Measurements from ENCODE around the gene OCA2. TPM values are rescaled to one million over a fixed set of nuclear protein-coding genes. Genes with fewer than 3 reads are reported as not detected.

The OCA2 gene
- total RNA-seq, 1 donor from 2014 or later = 25.7 TPM

DNA sequence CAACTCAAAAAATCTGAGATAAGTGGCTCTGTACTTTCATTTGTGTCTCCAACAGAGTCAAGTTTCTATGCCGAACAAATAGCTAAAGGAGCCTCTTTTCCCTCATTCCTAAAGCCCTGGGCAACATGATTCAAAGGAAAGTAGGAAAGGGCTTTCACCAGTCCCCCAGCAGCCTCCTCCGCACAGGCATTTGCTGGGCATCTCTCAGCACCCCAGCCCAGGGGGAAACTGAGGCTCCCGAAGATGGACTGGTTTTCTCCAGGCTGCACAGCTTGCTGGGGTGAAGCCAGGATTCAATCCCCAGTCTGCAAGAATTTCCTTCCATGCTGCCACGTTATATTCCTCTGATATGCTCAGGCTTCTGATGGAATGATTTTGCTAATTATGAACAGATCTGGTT lies 163.8 kb downstream of the OCA2 start:
- no peak for DNase-seq

- DNase-seq = no peak
Observed at GRCh38 chr15:27934782-27935181, 164.3 kb downstream of the OCA2 start.

DNA sequence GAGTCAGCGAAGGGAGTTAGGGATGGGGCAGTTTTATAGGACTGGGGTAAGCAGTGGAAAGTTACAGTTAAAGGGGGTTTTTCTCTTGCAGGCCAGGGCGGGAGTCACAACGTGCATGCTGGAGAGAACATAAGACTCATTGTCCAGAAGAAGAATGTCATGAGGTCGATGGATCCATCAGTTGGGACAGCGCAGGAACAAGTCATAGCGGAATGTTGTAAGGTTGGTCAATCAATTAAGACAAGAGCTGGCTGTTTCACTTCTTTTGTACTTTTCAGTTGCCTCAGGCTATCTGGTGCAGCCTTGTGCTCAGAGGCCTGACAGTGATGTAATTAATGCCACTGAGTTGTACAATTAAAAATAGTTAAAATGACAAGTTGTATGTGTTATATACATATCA lies 165.6 kb downstream of the OCA2 start:
- DNase-seq = no peak

- no peak for DNase-seq
Observed at GRCh38 chr15:27932600-27932999, 166.5 kb downstream of the OCA2 start.

GRCh38 chr15:27928386-27928785 lies 170.7 kb downstream of the OCA2 start:
- DNase-seq = no peak

- DNase-seq = no peak
Observed at GRCh38 chr15:27912283-27912682, 186.8 kb downstream of the OCA2 start.

- no peak for DNase-seq
Observed at GRCh38 chr15:27906802-27907201, 192.3 kb downstream of the OCA2 start.

DNA sequence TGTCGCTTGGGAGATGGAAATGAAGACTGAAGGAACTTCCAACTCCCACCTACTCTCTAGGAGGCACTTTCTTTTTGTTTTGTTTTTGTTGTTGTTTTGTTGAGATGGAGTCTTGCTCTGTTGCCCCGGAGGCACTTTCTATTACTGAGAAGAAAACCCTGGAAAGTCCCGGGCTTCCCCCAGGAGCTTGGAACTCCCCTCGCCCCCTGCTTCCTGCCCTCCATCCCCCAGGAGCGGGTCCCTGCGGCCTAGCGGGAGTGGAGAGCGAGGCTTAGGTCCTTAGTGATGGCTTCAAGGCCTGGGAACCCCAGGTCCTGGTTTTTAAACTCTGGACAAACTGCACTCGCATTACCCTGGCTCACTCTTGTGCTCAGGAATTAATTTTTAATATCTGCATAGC lies 195.7 kb downstream of the OCA2 start:
- no peak for DNase-seq

GRCh38 chr15:27902680-27903385 lies 196.3 kb downstream of the OCA2 start:
- no peak for DNase-seq

DNA sequence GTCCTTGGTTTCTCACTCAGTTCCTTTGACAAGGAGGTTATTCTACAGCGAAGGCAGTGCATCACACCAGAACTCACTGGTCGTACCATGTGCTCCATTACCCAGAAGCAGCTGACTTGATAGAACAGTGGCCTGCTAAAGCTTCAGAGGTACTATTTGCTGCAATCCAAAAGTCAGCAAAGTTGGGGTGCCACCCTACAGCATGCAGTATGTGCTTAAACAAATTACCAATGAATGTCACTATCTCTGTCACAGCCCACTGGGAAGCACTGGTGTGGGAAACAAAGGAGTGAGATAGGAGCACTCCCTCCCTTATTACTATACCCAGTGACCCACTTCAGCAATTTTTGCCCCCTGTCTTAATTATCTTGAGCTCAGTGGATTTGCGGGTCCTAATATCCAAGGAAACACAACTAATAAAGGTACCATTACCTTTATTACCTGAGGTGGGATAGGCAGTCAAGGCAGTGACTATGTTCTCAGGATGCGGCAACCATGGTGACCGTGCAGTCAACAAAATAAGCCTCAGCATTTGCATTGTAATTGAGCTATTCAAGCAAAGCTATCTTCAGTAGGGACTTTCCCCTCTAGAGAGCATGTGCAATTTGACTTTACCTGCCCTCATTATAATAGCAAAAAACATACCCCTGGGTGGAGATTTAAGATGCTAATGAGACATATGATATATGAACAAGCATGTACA lies 199.4 kb downstream of the OCA2 start:
- DNase-seq = no peak

DNA sequence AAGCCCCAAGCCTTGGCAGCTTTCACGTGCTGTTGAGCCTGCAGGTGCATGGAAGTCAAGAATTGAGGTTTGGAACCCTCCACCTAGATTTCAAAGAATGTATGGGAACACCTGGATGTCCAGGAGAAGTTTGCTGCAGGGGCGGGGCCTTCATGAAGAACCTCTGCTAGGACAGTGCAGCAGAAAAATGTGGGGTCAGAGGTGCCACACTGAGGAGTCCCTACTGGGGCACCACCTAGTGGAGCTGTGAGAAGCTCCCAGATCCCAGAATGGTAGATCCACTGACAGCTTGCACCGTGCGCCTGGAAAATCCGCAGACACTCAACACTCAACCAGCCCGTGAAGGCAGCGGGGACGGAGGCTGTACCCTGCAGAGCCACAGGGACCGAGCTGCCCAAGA lies 201.6 kb downstream of the OCA2 start:
- DNase-seq = no peak

GRCh38 chr15:27894645-27895044 lies 204.5 kb downstream of the OCA2 start:
- no peak for DNase-seq

GRCh38 chr15:27889258-27889657 lies 209.9 kb downstream of the OCA2 start:
- DNase-seq = no peak

- DNase-seq = no peak
Observed at GRCh38 chr15:27885201-27885600, 213.9 kb downstream of the OCA2 start.

- DNase-seq = no peak
Observed at GRCh38 chr15:27884726-27885125, 214.4 kb downstream of the OCA2 start.

- no peak for DNase-seq
Observed at GRCh38 chr15:27878841-27879240, 220.3 kb downstream of the OCA2 start.

GRCh38 chr15:27873828-27874227 lies 225.3 kb downstream of the OCA2 start:
- no peak for DNase-seq

GRCh38 chr15:27873039-27873438 lies 226.1 kb downstream of the OCA2 start:
- no peak for DNase-seq

DNA sequence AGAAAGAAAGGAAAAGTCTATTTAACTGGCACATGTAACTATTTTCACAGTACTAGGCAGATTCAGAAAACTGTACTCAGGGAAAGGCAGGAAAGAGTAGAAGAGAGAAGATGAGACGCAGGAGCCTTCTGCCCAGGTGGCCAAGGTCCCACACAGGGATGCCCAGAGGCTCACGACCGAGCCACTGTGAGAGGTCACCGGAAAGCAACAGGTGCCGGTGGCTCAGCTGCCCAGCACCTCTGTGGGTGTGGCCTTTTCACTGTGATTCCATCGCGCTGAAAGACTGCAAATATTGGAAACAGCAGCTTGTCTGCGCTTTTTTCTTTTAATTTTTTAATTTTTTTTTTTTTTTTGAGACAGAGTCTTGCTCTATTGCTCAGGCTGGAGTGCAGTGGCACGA lies 226.8 kb downstream of the OCA2 start:
- DNase-seq = no peak

DNA sequence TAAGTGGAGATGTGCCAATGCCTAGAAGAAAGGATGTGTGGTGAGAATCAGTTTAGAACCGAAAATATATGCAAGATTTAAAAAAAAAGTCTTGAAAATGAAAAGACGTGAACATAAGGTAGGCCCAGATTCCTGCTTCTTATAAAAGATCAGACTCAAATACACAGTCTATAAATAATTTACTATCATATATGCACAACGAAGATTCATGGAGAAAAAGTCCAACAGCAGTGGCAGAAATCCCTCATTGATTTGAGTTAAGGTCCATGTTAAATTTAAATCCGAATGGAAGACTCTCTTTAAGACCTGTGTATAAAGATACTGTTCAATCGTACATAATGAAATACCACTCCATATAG lies 227.2 kb downstream of the OCA2 start:
- DNase-seq = no peak

- DNase-seq = no peak
Observed at GRCh38 chr15:27871078-27871901, 227.8 kb downstream of the OCA2 start.

DNA sequence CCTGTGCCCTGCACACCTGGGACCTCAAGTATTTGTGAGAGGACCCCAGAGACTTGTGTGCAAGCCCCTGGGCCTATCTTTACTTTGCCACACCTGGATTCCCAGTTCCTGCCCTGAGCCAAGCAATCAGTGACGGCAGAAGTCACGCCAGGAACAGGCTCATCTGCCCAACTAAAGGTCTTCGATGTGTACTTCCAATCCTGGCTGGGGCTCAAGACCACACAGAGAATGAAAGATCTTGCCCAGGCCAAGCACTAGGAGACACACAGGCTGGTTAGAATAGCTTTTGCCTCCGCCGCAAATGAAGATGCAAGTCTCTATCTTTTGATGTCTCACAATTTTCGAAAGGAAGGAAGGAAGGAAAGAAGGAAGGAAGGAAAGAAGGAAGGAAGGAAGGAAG lies 228.8 kb downstream of the OCA2 start:
- no peak for DNase-seq

DNA sequence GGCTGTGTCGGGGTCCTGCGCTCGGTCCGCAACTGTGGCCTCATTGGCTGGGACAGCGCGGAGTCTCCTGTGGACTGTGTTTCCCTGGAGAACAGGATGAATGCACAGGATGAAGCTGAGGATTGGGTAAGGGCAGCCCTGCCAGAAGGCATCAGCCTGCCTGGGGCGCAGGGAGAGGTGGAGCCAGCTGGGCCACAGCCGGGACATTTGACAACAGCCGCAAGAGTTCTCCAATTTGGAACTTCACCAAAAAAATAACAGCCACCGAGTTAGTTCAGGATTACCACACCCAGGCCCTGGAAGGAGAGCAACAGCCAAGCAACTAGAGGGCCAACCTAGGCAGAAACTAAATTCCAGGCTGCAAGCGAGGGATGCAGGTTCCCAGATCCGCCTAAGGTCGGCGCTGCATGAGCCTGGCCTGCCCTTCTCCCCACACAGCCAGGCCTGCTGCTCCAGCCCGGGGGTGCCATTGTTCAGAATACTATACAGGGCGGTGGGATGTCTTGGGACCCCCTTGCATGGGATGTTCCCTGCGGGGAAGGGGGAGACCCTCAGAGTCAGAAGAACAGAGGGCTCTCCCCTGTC lies 229.3 kb downstream of the OCA2 start:
- no peak for DNase-seq
